Testis (tissue), 3 donors: ENCODE results near the gene GCKR. TPM values are rescaled to one million over a fixed set of nuclear protein-coding genes. Genes with fewer than 3 reads are reported as not detected.

Experiments
- DNase-seq: peaks from one replicate; pipeline ENCODE4 v3.0.0-alpha.2; 2019
- H3K27ac ChIP-seq, 2 donors: fragments of 200-600 bp; sonication (generic); one replicate each; pipeline ENCODE4 v1.5.1; 2019
- H3K27me3 ChIP-seq: fragments of 200-600 bp; sonication (generic); one replicate; pipeline ENCODE4 v1.5.1; 2019
- H3K36me3 ChIP-seq: fragments of 200-600 bp; sonication (generic); one replicate; pipeline ENCODE4 v1.5.1; 2017; ENCODE audit warnings: low read depth; ENCODE audit errors: missing control alignments
- H3K4me1 ChIP-seq: fragments of 200-600 bp; sonication (generic); one replicate; pipeline ENCODE4 v1.5.1; 2019
- H3K4me3 ChIP-seq, 2 donors: fragments of 200-600 bp; sonication (generic); one replicate each; pipeline ENCODE4 v1.5.1; 2017 to 2019
- H3K9me3 ChIP-seq: fragments of 200-600 bp; sonication (generic); one replicate; pipeline ENCODE4 v1.5.1; 2017
- CTCF ChIP-seq, 3 experiments: fragments of 450-650 bp in 2 of 3; fragments of 200-600 bp in 1 of 3; sonication (generic) in 1 of 3; IDR thresholded peaks; one replicate each; pipeline ENCODE4 v1.5.1; 2016 to 2019; ENCODE audit warnings: antibody characterized with exemption in 3 of 3, mild to moderate bottlenecking in 2 of 3, moderate library complexity in 1 of 3
- POLR2A ChIP-seq: fragments of 450-650 bp; IDR thresholded peaks from one replicate; pipeline ENCODE4 v1.6.1; 2017; ENCODE audit warnings: antibody characterized with exemption, mild to moderate bottlenecking, moderate library complexity
- WGBS, 2 donors: methylation state at CpG; one replicate each; pipeline ENCODE4 v1.1.5; 2018; 5-methylcytosine and 5-hydroxymethylcytosine counted together
- intact Hi-C: fragments of 100-400 bp; cut with DNase I; formaldehyde crosslinking; loops from one replicate; pipeline ENCODE4 v1.15.1; 2023; ENCODE audit warnings: low total_unique reads
- polyA plus RNA-seq: library from polyadenylated mRNA; stranded (reverse); fragments of 350-450 nt; fragmentation: Illumina TruSeq; extraction: RNeasy Lipid Tissue Mini Kit (QIAGEN cat#74804); gene quantifications from one replicate; pipeline ENCODE4 v1.2.3, GENCODE V29; 2014; ENCODE audit warnings: low read depth, low replicate concordance; ENCODE audit not compliant: insufficient read depth
- small RNA-seq, 2 donors: library from RNA; depleted of rRNA; stranded (forward); fragments of <200 nt; gene quantifications; one replicate each; pipeline ENCODE3, GENCODE V24; 2016
- total RNA-seq, 2 donors: library from RNA; depleted of rRNA; stranded (reverse); fragments of >200 nt; gene quantifications; one replicate each; pipeline ENCODE4 v1.2.3, GENCODE V29; 2016

Gene GCKR
- total and polyA plus RNA-seq, 3 donors from 2014 or later: 2.3 to 4.9 (median 3.3) TPM

GRCh38 chr2:27571681-27572080, 75.0 kb downstream of the GCKR start:
- Histone ChIP-seq H3K27ac (no peak overlapping the region), H3K9me3 (no peaks in the 10 kb centered on the region), H3K36me3 (no peaks in the 10 kb centered on the region), H3K4me3 (no peak overlapping the region), H3K27me3 (no peaks in the 10 kb centered on the region), H3K4me1 (no peaks in the 10 kb centered on the region)
- intact Hi-C loops: no loop called here
- 97 to 100% methylated on average over 1 of the region's 1 CpG for WGBS, 2 donors
- TF ChIP-seq POLR2A: no peak
- no peak for TF ChIP-seq CTCF (IDR thresholded peaks at IDR 0.05)
- DNase-seq: no peak

DNA sequence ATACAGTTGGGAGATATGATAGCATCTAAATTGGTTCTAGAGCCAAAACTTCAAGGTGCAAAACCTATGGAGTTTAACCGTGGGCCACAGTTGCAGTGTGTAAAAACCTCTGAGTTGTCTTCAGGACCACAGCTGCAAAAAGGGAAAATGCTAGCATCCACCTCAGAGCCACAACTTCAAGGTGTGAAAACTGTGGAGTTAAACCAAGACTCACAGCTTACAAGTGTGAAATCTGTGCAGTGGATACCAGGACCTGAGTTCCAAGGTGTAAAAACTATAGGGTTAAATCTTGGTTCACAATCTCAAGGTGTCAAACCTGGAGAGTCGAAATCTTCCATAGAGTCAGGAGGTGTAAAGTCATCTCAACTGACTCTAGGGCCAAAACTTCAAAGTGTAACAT, 75.8 kb downstream of the GCKR start:
- Histone ChIP-seq H3K36me3 (no peaks in the 10 kb centered on the region), H3K4me3 (no peak overlapping the region), H3K9me3 (no peaks in the 10 kb centered on the region), H3K27me3 (no peaks in the 10 kb centered on the region), H3K4me1 (no peaks in the 10 kb centered on the region), H3K27ac (no peak overlapping the region)
- DNase-seq: no peak
- TF ChIP-seq POLR2A (no peak), CTCF (IDR thresholded peaks at IDR 0.05) (no peak)
- WGBS, 2 donors: 73 to 77% methylated on average over 2 of the region's 2 CpGs
- intact Hi-C loops: no loop called here

GRCh38 chr2:27572998-27573429, 76.4 kb downstream of the GCKR start:
- no peaks in the 10 kb centered on the region for H3K9me3 ChIP-seq
- intact Hi-C loops: no loop called here

More at GRCh38 chr2:27572998-27573429, 76.4 kb downstream of the GCKR start:
- H3K27me3 ChIP-seq: no peaks in the 10 kb centered on the region
- TF ChIP-seq CTCF (IDR thresholded peaks at IDR 0.05) (no peak), POLR2A (no peak)
- no peak overlapping the region for H3K4me3 ChIP-seq
- WGBS, 2 donors: 79 to 86% methylated on average over 6 of the region's 6 CpGs
- H3K36me3 ChIP-seq: no peaks in the 10 kb centered on the region
- no peak for DNase-seq
- no peaks in the 10 kb centered on the region for H3K4me1 ChIP-seq
- no peak overlapping the region for H3K27ac ChIP-seq

Small RNA genes lying within 50 kb of the gene (small RNA-seq; reads per million reads assigned to genes)
- gene RNU6-986P: 0 reads per million in 2 donors

Other genes with a start within 250 kb of the GCKR start
- gene SLC30A3, start 233.8 kb upstream of the GCKR start, total RNA-seq: 100 to 1,000 TPM; 130 to 160 TPM
- 111 TPM for gene SLC30A3, start 233.8 kb upstream of the GCKR start, polyA plus RNA-seq
- gene DNAJC5G, start 221.4 kb upstream of the GCKR start, total RNA-seq: 10 to 100 TPM; 37.4 to 57.9 TPM
- 65.0 TPM for gene DNAJC5G, start 221.4 kb upstream of the GCKR start, polyA plus RNA-seq
- gene TRIM54, start 214.4 kb upstream of the GCKR start, total RNA-seq: 10 to 100 TPM; 38.5 to 46.8 TPM
- gene TRIM54, start 214.4 kb upstream of the GCKR start, polyA plus RNA-seq: 28.3 TPM
- gene UCN, start 188.4 kb upstream of the GCKR start, total RNA-seq: 10 to 100 TPM; 16.2 to 18.8 TPM
- gene UCN, start 188.4 kb upstream of the GCKR start, polyA plus RNA-seq: 0.75 TPM
- 10 to 100 TPM; 71.2 to 72.3 TPM for gene MPV17, start 173.7 kb upstream of the GCKR start, total RNA-seq
- gene MPV17, start 173.7 kb upstream of the GCKR start, polyA plus RNA-seq: 59.5 TPM
- 10 to 100 TPM; 72.6 to 91.3 TPM for gene GTF3C2, start 140.1 kb upstream of the GCKR start, total RNA-seq
- 55.1 TPM for gene GTF3C2, start 140.1 kb upstream of the GCKR start, polyA plus RNA-seq
- gene EIF2B4, start 126.5 kb upstream of the GCKR start, total RNA-seq: 10 to 100 TPM; 59.4 to 67.7 TPM
- gene EIF2B4, start 126.5 kb upstream of the GCKR start, polyA plus RNA-seq: 111 TPM
- gene SNX17, start 126.2 kb upstream of the GCKR start, total RNA-seq: 100 to 1,000 TPM in 1 of 2 donors, 10 to 100 TPM in 1; 79.3 to 104 TPM
- gene SNX17, start 126.2 kb upstream of the GCKR start, polyA plus RNA-seq: 96.5 TPM
- gene ZNF513, start 116.1 kb upstream of the GCKR start, total RNA-seq: 10 to 100 TPM; 26.7 to 39.4 TPM
- 39.8 TPM for gene ZNF513, start 116.1 kb upstream of the GCKR start, polyA plus RNA-seq
- 100 to 1,000 TPM; 163 to 245 TPM for gene PPM1G, start 87.2 kb upstream of the GCKR start, total RNA-seq
- gene PPM1G, start 87.2 kb upstream of the GCKR start, polyA plus RNA-seq: 569 TPM
- gene NRBP1, start 68.2 kb upstream of the GCKR start, total RNA-seq: 100 to 1,000 TPM; 112 to 139 TPM
- 191 TPM for gene NRBP1, start 68.2 kb upstream of the GCKR start, polyA plus RNA-seq
- 1 to 10 TPM; 4.3 to 6.8 TPM for gene KRTCAP3, start 54.5 kb upstream of the GCKR start, total RNA-seq
- 5.1 TPM for gene KRTCAP3, start 54.5 kb upstream of the GCKR start, polyA plus RNA-seq
- 100 to 1,000 TPM in 1 of 2 donors, 10 to 100 TPM in 1; 76.4 to 133 TPM for gene IFT172, start 7.1 kb upstream of the GCKR start, total RNA-seq
- gene IFT172, start 7.1 kb upstream of the GCKR start, polyA plus RNA-seq: 151 TPM
- 10 to 100 TPM; 23.5 to 39.2 TPM for gene FNDC4, start 1.6 kb upstream of the GCKR start, total RNA-seq
- gene FNDC4, start 1.6 kb upstream of the GCKR start, polyA plus RNA-seq: 35.9 TPM
- gene ZNF512, start 86.2 kb downstream of the GCKR start, total RNA-seq: 10 to 100 TPM; 60.6 to 64.9 TPM
- 33.6 TPM for gene ZNF512, start 86.2 kb downstream of the GCKR start, polyA plus RNA-seq
- gene CCDC121, start 132.2 kb downstream of the GCKR start, total RNA-seq: 10 to 100 TPM; 10.2 to 20.2 TPM
- gene CCDC121, start 132.2 kb downstream of the GCKR start, polyA plus RNA-seq: 40.5 TPM
- gene GPN1, start 132.2 kb downstream of the GCKR start, total RNA-seq: 10 to 100 TPM; 28.8 to 29.3 TPM
- gene GPN1, start 132.2 kb downstream of the GCKR start, polyA plus RNA-seq: 77.5 TPM
- gene SUPT7L, start 166.8 kb downstream of the GCKR start, total RNA-seq: 10 to 100 TPM; 39.3 to 39.9 TPM
- 40.4 TPM for gene SUPT7L, start 166.8 kb downstream of the GCKR start, polyA plus RNA-seq
- gene SLC4A1AP, start 167.1 kb downstream of the GCKR start, total RNA-seq: 10 to 100 TPM; 55.3 to 56.5 TPM
- gene SLC4A1AP, start 167.1 kb downstream of the GCKR start, polyA plus RNA-seq: 60.5 TPM